GM18517 (cell line): ENCODE results near the gene PACSIN3.

ENCODE experiments used
- ATAC-seq: cut with Tn5 transposase; IDR thresholded peaks from one replicate; pipeline ENCODE4 v1.9.1; 2021; ENCODE audit warnings: mild to moderate bottlenecking, moderate library complexity; ENCODE audit not compliant: unreplicated experiment

Gene PACSIN3

DNA sequence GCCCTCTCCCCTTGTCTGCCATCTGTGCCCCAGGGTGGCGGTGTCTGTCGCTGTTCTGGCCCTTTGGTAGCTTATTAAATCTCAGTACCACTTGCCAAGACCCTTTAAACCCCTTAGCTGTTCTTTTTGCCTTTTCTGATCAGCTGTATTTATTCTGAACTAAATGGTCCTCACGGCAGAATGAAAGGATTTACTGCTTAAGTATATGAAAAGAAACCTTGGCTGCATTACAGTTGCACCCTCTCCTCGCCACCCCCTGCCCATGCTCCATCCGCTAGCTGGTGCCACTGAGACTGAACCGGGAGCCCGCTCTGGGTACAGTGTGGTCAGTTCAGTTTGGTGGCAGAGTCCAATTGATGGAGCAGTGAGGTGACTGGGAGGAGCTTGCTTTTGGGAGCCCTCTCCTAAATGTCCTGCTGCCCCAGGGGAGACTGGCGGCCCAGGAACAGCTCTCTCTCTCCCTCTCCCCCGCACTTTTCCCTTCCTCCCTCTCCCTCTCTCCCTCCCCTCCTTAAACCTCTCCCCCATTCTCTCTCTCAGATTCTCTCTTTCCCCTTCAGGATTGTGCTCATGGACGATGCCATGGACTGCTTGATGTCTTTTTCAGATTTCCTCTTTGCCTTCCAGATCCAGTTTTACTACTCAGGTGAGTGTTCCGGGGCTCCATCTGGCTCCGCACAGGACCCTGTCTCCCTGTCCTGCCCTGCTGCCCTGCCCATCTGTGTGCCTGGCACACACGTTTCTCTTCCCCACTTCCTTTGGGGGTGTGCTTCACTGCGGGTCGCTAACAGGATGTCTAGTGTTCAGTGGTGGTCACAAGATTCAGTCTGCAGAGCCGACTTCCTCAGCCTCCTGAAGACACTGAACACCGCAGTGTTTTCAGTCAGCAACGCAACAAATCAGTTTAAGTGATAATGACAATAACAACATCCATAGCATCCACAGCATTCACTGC lies 31.3 kb downstream of the PACSIN3 start:
- ATAC-seq, result no peak

GRCh38 chr11:47152953-47153950 lies 33.0 kb downstream of the PACSIN3 start:
- ATAC-seq, result no peak

GRCh38 chr11:47152126-47152952 lies 33.9 kb downstream of the PACSIN3 start:
- no peak for ATAC-seq

DNA sequence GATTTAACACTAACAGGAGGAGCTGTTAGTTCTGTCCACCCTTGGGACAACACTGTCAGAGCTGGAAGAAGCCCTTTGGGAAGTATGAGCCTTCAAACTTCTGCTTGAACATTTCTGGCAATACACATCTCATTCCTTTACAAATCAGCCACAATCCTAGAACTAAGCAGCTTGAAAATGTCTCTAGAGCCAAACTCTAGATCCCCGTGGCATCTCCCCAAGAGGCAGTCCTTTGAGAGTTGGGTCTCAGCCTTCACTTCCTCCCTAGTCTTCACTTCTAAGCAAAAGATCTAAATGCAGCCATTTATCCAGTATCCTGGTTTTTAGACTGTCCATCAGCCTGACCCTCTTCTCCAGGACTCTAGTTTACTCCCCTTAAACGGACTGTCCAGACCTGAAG lies 36.5 kb downstream of the PACSIN3 start:
- ATAC-seq, result no peak

- ATAC-seq, result no peak
Observed at GRCh38 chr11:47148903-47149531, 37.2 kb downstream of the PACSIN3 start.

GRCh38 chr11:47148270-47148669 lies 38.0 kb downstream of the PACSIN3 start:
- ATAC-seq, result no peak

DNA sequence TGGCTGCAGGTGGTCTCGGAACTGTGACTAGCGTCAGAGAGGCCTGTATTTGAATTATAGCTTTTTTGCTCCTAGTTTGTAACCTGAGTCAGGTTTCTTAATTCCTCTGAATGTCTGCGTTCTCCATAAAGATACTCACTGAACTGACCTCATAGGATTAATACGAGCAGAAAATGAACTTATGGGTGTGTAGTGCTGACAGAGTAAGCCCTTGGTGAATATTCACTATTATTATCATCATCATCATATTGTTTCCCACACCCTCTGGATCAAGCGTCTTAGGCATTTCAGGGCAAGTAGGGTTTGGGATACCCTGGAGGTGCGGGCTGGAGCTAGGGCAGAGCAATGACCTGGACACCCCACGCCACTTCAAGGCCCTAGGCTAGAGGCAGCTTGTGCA lies 38.6 kb downstream of the PACSIN3 start:
- ATAC-seq, result no peak

DNA sequence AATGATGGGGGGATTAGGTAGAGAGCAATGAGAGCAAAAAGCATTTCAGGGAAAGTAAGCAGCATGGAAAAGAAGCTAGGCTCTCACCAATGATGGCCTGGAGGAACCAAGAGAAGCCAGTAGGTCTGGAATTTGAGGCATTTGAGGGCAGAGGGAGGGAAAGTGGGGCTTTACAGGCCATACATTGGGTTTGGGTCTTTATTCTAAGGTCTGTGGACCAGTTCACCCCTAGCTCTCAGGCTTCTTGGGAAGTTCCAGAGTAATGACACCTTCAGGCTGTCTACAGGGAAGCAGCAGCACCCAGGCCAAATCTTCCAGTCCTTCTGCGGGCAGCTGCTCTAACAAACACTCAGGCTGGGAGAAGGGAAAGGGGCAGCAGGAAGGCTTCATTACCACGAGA lies 39.0 kb downstream of the PACSIN3 start:
- no peak for ATAC-seq

GRCh38 chr11:47144541-47144940 lies 41.7 kb downstream of the PACSIN3 start:
- no peak for ATAC-seq

GRCh38 chr11:47143322-47143721 lies 42.9 kb downstream of the PACSIN3 start:
- ATAC-seq, result no peak

- ATAC-seq, result no peak
Observed at GRCh38 chr11:47139878-47140277, 46.4 kb downstream of the PACSIN3 start.

GRCh38 chr11:47137476-47137875 lies 48.8 kb downstream of the PACSIN3 start:
- ATAC-seq, result no peak

DNA sequence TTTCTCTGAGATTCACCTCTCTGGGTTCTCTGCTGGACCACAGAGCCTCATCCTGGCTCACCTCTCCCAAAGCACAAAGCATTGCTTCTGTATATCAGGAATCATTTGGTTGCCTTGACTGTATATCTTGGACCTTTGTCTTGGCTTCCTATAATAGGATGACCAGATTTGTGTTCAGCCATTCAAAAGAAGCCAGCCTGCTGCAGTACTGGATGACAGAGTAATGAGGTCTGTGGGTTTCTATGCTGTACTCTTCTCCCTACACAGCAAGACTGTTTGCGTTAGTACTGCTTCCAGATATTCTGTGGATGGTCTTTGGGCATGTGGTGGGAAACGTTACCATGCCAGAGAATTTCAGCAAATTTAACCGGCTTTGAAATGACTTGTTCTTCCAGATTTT lies 49.3 kb downstream of the PACSIN3 start:
- ATAC-seq, result no peak

- no peak for ATAC-seq
Observed at GRCh38 chr11:47136327-47136726, 49.9 kb downstream of the PACSIN3 start.

- no peak for ATAC-seq
Observed at GRCh38 chr11:47132981-47133380, 53.3 kb downstream of the PACSIN3 start.

- ATAC-seq, result no peak
Observed at GRCh38 chr11:47132490-47132889, 53.7 kb downstream of the PACSIN3 start.

DNA sequence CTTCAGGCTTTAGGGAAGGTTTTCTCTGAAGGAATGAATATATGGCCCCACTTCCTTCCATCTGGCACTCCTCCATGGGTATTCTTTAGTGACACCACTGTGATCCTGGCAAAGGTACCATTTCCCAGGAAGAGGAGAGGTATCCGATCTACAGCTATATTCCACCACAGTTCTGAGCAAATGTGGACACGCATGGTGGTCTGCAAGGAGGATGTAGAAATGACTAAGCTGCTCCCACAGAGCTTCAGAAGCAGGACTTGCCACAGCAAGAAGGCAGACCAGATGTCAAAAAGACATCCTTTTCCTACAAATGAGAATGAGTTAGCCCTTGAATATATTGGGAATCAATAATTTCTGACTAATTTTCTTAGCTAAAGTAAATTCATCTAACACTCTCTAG lies 55.1 kb downstream of the PACSIN3 start:
- ATAC-seq, result no peak

GRCh38 chr11:47130543-47130942 lies 55.7 kb downstream of the PACSIN3 start:
- no peak for ATAC-seq
